Measurements from ENCODE around the gene LENG9. TPM values are rescaled to one million over a fixed set of nuclear protein-coding genes. Genes with fewer than 3 reads are reported as not detected.
A peak's percentile ranks its signal among the peaks of the same experiment; 100 is the strongest.

Gene LENG9
- total and polyA plus RNA-seq, 2 of the 13 experiments (the other 11 are each of a cell fraction or from before 2014, with no cell fraction given) = 0.75 to 2.9 TPM

GRCh38 chr19:54464044-54464629 is 559 bp upstream of the LENG9 start (continued):
- TF ChIP-seq RERE (CRISPR knock-in tag; IDR thresholded peaks at IDR 0.05; ENCODE audit: low read depth) = no peak
- peak; percentile 87 for TF ChIP-seq MNT (IDR thresholded peaks at IDR 0.05)
- no peak for TF ChIP-seq ZNF263 (CRISPR knock-in tag; IDR thresholded peaks at IDR 0.05)
- TF ChIP-seq, protein P1, sequence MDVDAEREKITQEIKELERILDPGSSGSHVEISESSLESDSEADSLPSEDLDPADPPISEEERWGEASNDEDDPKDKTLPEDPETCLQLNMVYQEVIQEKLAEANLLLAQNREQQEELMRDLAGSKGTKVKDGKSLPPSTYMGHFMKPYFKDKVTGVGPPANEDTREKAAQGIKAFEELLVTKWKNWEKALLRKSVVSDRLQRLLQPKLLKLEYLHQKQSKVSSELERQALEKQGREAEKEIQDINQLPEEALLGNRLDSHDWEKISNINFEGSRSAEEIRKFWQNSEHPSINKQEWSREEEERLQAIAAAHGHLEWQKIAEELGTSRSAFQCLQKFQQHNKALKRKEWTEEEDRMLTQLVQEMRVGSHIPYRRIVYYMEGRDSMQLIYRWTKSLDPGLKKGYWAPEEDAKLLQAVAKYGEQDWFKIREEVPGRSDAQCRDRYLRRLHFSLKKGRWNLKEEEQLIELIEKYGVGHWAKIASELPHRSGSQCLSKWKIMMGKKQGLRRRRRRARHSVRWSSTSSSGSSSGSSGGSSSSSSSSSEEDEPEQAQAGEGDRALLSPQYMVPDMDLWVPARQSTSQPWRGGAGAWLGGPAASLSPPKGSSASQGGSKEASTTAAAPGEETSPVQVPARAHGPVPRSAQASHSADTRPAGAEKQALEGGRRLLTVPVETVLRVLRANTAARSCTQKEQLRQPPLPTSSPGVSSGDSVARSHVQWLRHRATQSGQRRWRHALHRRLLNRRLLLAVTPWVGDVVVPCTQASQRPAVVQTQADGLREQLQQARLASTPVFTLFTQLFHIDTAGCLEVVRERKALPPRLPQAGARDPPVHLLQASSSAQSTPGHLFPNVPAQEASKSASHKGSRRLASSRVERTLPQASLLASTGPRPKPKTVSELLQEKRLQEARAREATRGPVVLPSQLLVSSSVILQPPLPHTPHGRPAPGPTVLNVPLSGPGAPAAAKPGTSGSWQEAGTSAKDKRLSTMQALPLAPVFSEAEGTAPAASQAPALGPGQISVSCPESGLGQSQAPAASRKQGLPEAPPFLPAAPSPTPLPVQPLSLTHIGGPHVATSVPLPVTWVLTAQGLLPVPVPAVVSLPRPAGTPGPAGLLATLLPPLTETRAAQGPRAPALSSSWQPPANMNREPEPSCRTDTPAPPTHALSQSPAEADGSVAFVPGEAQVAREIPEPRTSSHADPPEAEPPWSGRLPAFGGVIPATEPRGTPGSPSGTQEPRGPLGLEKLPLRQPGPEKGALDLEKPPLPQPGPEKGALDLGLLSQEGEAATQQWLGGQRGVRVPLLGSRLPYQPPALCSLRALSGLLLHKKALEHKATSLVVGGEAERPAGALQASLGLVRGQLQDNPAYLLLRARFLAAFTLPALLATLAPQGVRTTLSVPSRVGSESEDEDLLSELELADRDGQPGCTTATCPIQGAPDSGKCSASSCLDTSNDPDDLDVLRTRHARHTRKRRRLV (CRISPR knock-in tag; IDR thresholded peaks at IDR 0.05) = peak; percentile 98
- no peak for TF ChIP-seq ZNF614 (CRISPR knock-in tag; IDR thresholded peaks at IDR 0.05; ENCODE audit: borderline replicate concordance)
- TF ChIP-seq SRSF1 (optimal IDR thresholded peaks at IDR 0.05; ENCODE audit: low read depth, low read length) = peak; percentile 78
- TF ChIP-seq ETV6 (CRISPR knock-in tag; conservative IDR thresholded peaks at IDR 0.05) = no peak
- TF ChIP-seq ZNF280B (CRISPR knock-in tag; IDR thresholded peaks at IDR 0.05; ENCODE audit: borderline replicate concordance) = no peak
- no peak for TF ChIP-seq PCBP1 (IDR thresholded peaks at IDR 0.05; ENCODE audit: borderline replicate concordance, low read depth, low read length)
- TF ChIP-seq, protein P2, sequence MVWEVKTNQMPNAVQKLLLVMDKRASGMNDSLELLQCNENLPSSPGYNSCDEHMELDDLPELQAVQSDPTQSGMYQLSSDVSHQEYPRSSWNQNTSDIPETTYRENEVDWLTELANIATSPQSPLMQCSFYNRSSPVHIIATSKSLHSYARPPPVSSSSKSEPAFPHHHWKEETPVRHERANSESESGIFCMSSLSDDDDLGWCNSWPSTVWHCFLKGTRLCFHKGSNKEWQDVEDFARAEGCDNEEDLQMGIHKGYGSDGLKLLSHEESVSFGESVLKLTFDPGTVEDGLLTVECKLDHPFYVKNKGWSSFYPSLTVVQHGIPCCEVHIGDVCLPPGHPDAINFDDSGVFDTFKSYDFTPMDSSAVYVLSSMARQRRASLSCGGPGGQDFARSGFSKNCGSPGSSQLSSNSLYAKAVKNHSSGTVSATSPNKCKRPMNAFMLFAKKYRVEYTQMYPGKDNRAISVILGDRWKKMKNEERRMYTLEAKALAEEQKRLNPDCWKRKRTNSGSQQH (CRISPR knock-in tag; IDR thresholded peaks at IDR 0.05; ENCODE audit: low read depth) = no peak
- TF ChIP-seq ISX (CRISPR knock-in tag; conservative IDR thresholded peaks at IDR 0.05) = no peak
- TF ChIP-seq ZNF878 (CRISPR knock-in tag; IDR thresholded peaks at IDR 0.05) = no peak
- TF ChIP-seq ZNF543 (CRISPR knock-in tag; IDR thresholded peaks at IDR 0.05) = no peak
- no peak for TF ChIP-seq KLF16 (CRISPR knock-in tag; IDR thresholded peaks at IDR 0.05)

All from HepG2 (cell line).